Common myeloid progenitor, CD34-positive (primary cell): ENCODE results near the gene CPEB3.

Experiments
- CTCF ChIA-PET: fragments of 350-600 bp; sonication (Branson Sonifier 250); formaldehyde crosslinking; loops from one replicate; lab custom pipeline; 2021; ENCODE audit warnings: antibody characterized with exemption; lab: Charles Lee
- POLR2A ChIA-PET: fragments of 350-600 bp; sonication (Branson Sonifier 250); formaldehyde crosslinking; loops from one replicate; lab custom pipeline; 2021; ENCODE audit warnings: antibody characterized with exemption; lab: Charles Lee
- DNase-seq, 3 donors: peaks; one replicate each; pipeline versions ENCODE4 v3.0.0 to v3.0.0-alpha.2; 2013
- H3K27ac ChIP-seq, 2 experiments: 1 replicate in 1 of 2; 2 replicates in 1 of 2; pipeline ENCODE4 v1.7.0; 2013; ENCODE audit warnings: inconsistent platforms in 2 of 2, low read length in 2 of 2, mild to moderate bottlenecking in 2 of 2, low read depth in 1 of 2, moderate library complexity in 1 of 2; ENCODE audit not compliant: severe bottlenecking in 2 of 2, insufficient read depth in 1 of 2, poor library complexity in 1 of 2
- H3K27me3 ChIP-seq, 5 experiments: replicated peaks in 2 of 5; 1 replicate in 3 of 5; 2 replicates in 2 of 5; pipeline versions ENCODE4 v1.6.1 to v1.7.0; 2013; ENCODE audit warnings: low read length in 4 of 5, mild to moderate bottlenecking in 2 of 5, moderate library complexity in 2 of 5, inconsistent platforms in 1 of 5; ENCODE audit not compliant: insufficient read depth in 5 of 5, control insufficient read depth in 4 of 5
- H3K36me3 ChIP-seq, 4 experiments: 1 replicate in 2 of 4; 2 replicates in 2 of 4; pipeline versions ENCODE4 v1.6.1 to v1.7.0; 2013; ENCODE audit warnings: low read length in 3 of 4, control low read depth in 1 of 4, mild to moderate bottlenecking in 1 of 4; ENCODE audit not compliant: control insufficient read depth in 4 of 4, insufficient read depth in 4 of 4
- H3K4me1 ChIP-seq, 4 experiments: 1 replicate in 3 of 4; 2 replicates in 1 of 4; pipeline versions ENCODE4 v1.6.1 to v1.7.1; 2013; ENCODE audit warnings: low read length in 3 of 4, mild to moderate bottlenecking in 3 of 4, control low read depth in 1 of 4, inconsistent platforms in 1 of 4, moderate library complexity in 1 of 4; ENCODE audit not compliant: control insufficient read depth in 4 of 4, insufficient read depth in 4 of 4; ENCODE audit errors: control extremely low read depth in 1 of 4
- H3K4me3 ChIP-seq, 7 experiments: 1 replicate in 4 of 7; 2 replicates in 3 of 7; pipeline versions ENCODE4 v1.5.1 to v1.7.0; 2013; ENCODE audit warnings: mild to moderate bottlenecking in 7 of 7, low read length in 6 of 7, moderate library complexity in 6 of 7, inconsistent platforms in 2 of 7, low read depth in 2 of 7, control low read depth in 1 of 7; ENCODE audit not compliant: insufficient read depth in 4 of 7, control insufficient read depth in 1 of 7; ENCODE audit errors: extremely low read depth in 1 of 7
- H3K9me3 ChIP-seq, 5 experiments: 1 replicate in 4 of 5; 2 replicates in 1 of 5; pipeline versions ENCODE4 v1.6.1 to v1.7.1; 2013; ENCODE audit warnings: low read length in 4 of 5, mild to moderate bottlenecking in 2 of 5, inconsistent platforms in 1 of 5, low read depth in 1 of 5, moderate library complexity in 1 of 5; ENCODE audit not compliant: control insufficient read depth in 4 of 5, insufficient read depth in 2 of 5; ENCODE audit errors: control extremely low read depth in 1 of 5
- WGBS: methylation state at CpG from one replicate; pipeline ENCODE4 v1.1.5; 2013; ENCODE audit not compliant: insufficient coverage; 5-methylcytosine and 5-hydroxymethylcytosine counted together

CPEB3 gene

GRCh38 chr10:92180399-92180798, 110.5 kb downstream of the CPEB3 start:
- POLR2A ChIA-PET = interaction anchor here (0.6 kb wide), 1 partner anchor 28 kb away, joined by 3 read pairs; no protein-coding TSS in a partner anchor
- peaks cover 0 to 2% (median 0%) of the 10 kb centered on the region in 5 experiments for H3K9me3 ChIP-seq

GRCh38 chr10:92177546-92177945, 113.3 kb downstream of the CPEB3 start:
- no CpG with 5 or more reads among the region's 1 CpG for WGBS
- CTCF ChIA-PET = interaction anchor here (1.1 kb wide), 1 partner anchor 12 kb away, joined by 4 read pairs; no protein-coding TSS in a partner anchor
- Histone ChIP-seq H3K27ac (no peak overlapping the region), H3K9me3 (peaks cover 0 to 2% (median 0%) of the 10 kb centered on the region in 5 experiments), H3K4me3 (no peak overlapping the region), H3K27me3 (no peaks in the 10 kb centered on the region), H3K36me3 (peaks cover 0 to 7% (median 1%) of the 10 kb centered on the region in 4 experiments), H3K4me1 (peaks cover 0 to 4% (median 0%) of the 10 kb centered on the region in 4 experiments)
- DNase-seq = no peak
- POLR2A ChIA-PET = no interaction called here

More at GRCh38 chr10:92180399-92180798, 110.5 kb downstream of the CPEB3 start:
- Histone ChIP-seq H3K36me3 (peaks cover 0 to 6% (median 2%) of the 10 kb centered on the region in 4 experiments), H3K27ac (no peak overlapping the region), H3K4me3 (no peak overlapping the region), H3K4me1 (peaks cover 0 to 4% (median 0%) of the 10 kb centered on the region in 4 experiments), H3K27me3 (no peaks in the 10 kb centered on the region)
- no peak for DNase-seq
- 100% methylated on average over 1 of the region's 1 CpG for WGBS
- CTCF ChIA-PET = no interaction called here

GRCh38 chr10:92175164-92175563, 115.7 kb downstream of the CPEB3 start:
- Histone ChIP-seq H3K27ac (no peak overlapping the region), H3K4me3 (no peak overlapping the region), H3K9me3 (peaks cover 0 to 2% (median 0%) of the 10 kb centered on the region in 5 experiments), H3K27me3 (no peaks in the 10 kb centered on the region), H3K4me1 (no peaks in the 10 kb centered on the region), H3K36me3 (peaks cover 0 to 7% (median 1%) of the 10 kb centered on the region in 4 experiments)
- ChIA-PET POLR2A (no interaction called here), CTCF (interaction anchor here (1.0 kb wide), 1 partner anchor 13 kb away, joined by 3 read pairs; no protein-coding TSS in a partner anchor)
- 82% methylated on average over 4 of the region's 5 CpGs for WGBS
- DNase-seq = no peak

- no peak for DNase-seq
- CTCF ChIA-PET = interaction anchor here (1.0 kb wide), 1 partner anchor 11 kb away, joined by 3 read pairs; no protein-coding TSS in a partner anchor
- peaks cover 0 to 2% (median 0%) of the 10 kb centered on the region in 5 experiments for H3K9me3 ChIP-seq
- H3K27ac ChIP-seq = no peak overlapping the region
- no peak overlapping the region for H3K4me3 ChIP-seq
- H3K4me1 ChIP-seq = no peaks in the 10 kb centered on the region
- H3K36me3 ChIP-seq = peaks cover 0 to 10% (median 1%) of the 10 kb centered on the region in 4 experiments
- H3K27me3 ChIP-seq = no peaks in the 10 kb centered on the region
- POLR2A ChIA-PET = no interaction called here
Measured at GRCh38 chr10:92173996-92174395, 116.9 kb downstream of the CPEB3 start.

- no peaks in the 10 kb centered on the region for H3K4me1 ChIP-seq
- CTCF ChIA-PET = no interaction called here
- POLR2A ChIA-PET = no interaction called here
- H3K9me3 ChIP-seq = peaks cover 4 to 19% (median 9%) of the 10 kb centered on the region in 5 experiments
- H3K27ac ChIP-seq = no peak overlapping the region
- H3K4me3 ChIP-seq = no peak overlapping the region
- H3K27me3 ChIP-seq = no peaks in the 10 kb centered on the region
- 100% methylated on average over 2 of the region's 5 CpGs for WGBS
- no peak for DNase-seq
- peaks cover 0 to 6% (median 2%) of the 10 kb centered on the region in 4 experiments for H3K36me3 ChIP-seq
Measured at GRCh38 chr10:92164036-92164696, 126.7 kb downstream of the CPEB3 start.

- no CpG with 5 or more reads among the region's 2 CpGs for WGBS
- ChIA-PET POLR2A (no interaction called here), CTCF (interaction anchor here (1.4 kb wide), 1 partner anchor 12 kb away, joined by 3 read pairs; no protein-coding TSS in a partner anchor)
- no peaks in the 10 kb centered on the region for H3K27me3 ChIP-seq
- DNase-seq = no peak
- no peaks in the 10 kb centered on the region for H3K4me1 ChIP-seq
- no peak overlapping the region for H3K27ac ChIP-seq
- peaks cover 4 to 17% (median 9%) of the 10 kb centered on the region in 5 experiments for H3K9me3 ChIP-seq
- H3K36me3 ChIP-seq = peaks cover 0 to 6% (median 2%) of the 10 kb centered on the region in 4 experiments
- H3K4me3 ChIP-seq = no peak overlapping the region
Measured at GRCh38 chr10:92162541-92162940, 128.3 kb downstream of the CPEB3 start.
